DND-41 (cell line): ENCODE data around the gene SCAF1.

Experiments used
- ATAC-seq: fragments of 200-7000 bp; cut with Tn5 transposase; 3 replicates; pipeline ENCODE4 v1.9.1; 2021; ENCODE audit warnings: low read depth; ENCODE audit not compliant: insufficient read depth
- DNase-seq: peaks from one replicate; pipeline ENCODE4 v3.0.0-alpha.2; 2020
- H2AFZ ChIP-seq: 2 replicates; pipeline ENCODE4 v1.6.0; 2012; ENCODE audit warnings: low read depth, low read length
- H3K27ac ChIP-seq: 2 replicates; pipeline ENCODE4 v1.5.1; 2012; ENCODE audit warnings: low read length, inconsistent platforms
- H3K27me3 ChIP-seq: fragments of 200-600 bp; sonication (generic); 2 replicates; pipeline ENCODE4 v1.6.0; 2012; ENCODE audit warnings: low read length, mild to moderate bottlenecking, inconsistent platforms; ENCODE audit not compliant: insufficient read depth, poor library complexity
- H3K36me3 ChIP-seq: 2 replicates; pipeline ENCODE4 v1.5.1; 2012; ENCODE audit warnings: low read length, inconsistent platforms; ENCODE audit not compliant: insufficient read depth
- H3K4me1 ChIP-seq: 2 replicates; pipeline ENCODE4 v1.5.1; 2012; ENCODE audit warnings: mild to moderate bottlenecking, low read length; ENCODE audit not compliant: insufficient read depth
- H3K4me2 ChIP-seq: 2 replicates; pipeline ENCODE4 v1.6.0; 2012; ENCODE audit warnings: mild to moderate bottlenecking, moderate library complexity, low read length, inconsistent platforms; ENCODE audit not compliant: insufficient read depth
- H3K4me3 ChIP-seq, 2 experiments: fragments of 200-600 bp in 1 of 2; shearing (Covaris generic) in 1 of 2; 2 replicates each; pipeline ENCODE4 v1.5.1; 2012 to 2016; ENCODE audit warnings: inconsistent platforms in 2 of 2, low read length in 2 of 2, mild to moderate bottlenecking in 2 of 2, low read depth in 1 of 2, moderate library complexity in 1 of 2
- H3K79me2 ChIP-seq: 2 replicates; pipeline ENCODE4 v1.6.0; 2012; ENCODE audit warnings: low read length, inconsistent platforms; ENCODE audit not compliant: insufficient read depth
- H3K9ac ChIP-seq: 2 replicates; pipeline ENCODE4 v1.6.0; 2012; ENCODE audit warnings: low read depth, mild to moderate bottlenecking, inconsistent platforms, low read length, moderate library complexity
- H3K9me3 ChIP-seq: 2 replicates; pipeline ENCODE4 v1.5.1; 2012; ENCODE audit warnings: low read length, moderate library complexity, mild to moderate bottlenecking, inconsistent platforms; ENCODE audit not compliant: insufficient read depth, severe bottlenecking
- H4K20me1 ChIP-seq: 2 replicates; pipeline ENCODE4 v1.6.0; 2012; ENCODE audit warnings: low read length; ENCODE audit not compliant: insufficient read depth
- CTCF ChIP-seq: IDR thresholded peaks from 2 replicates; pipeline ENCODE4 v1.5.1; 2012; ENCODE audit warnings: borderline replicate concordance, low read length, moderate library complexity, mild to moderate bottlenecking; ENCODE audit not compliant: poor library complexity, severe bottlenecking; ENCODE audit errors: extremely low read depth
- EZH2 ChIP-seq: IDR thresholded peaks from 3 replicates; pipeline ENCODE4 v1.6.1; 2012; ENCODE audit warnings: borderline replicate concordance, low read depth, mild to moderate bottlenecking, moderate library complexity, low read length, inconsistent platforms; ENCODE audit not compliant: severe bottlenecking

The SCAF1 gene

DNA sequence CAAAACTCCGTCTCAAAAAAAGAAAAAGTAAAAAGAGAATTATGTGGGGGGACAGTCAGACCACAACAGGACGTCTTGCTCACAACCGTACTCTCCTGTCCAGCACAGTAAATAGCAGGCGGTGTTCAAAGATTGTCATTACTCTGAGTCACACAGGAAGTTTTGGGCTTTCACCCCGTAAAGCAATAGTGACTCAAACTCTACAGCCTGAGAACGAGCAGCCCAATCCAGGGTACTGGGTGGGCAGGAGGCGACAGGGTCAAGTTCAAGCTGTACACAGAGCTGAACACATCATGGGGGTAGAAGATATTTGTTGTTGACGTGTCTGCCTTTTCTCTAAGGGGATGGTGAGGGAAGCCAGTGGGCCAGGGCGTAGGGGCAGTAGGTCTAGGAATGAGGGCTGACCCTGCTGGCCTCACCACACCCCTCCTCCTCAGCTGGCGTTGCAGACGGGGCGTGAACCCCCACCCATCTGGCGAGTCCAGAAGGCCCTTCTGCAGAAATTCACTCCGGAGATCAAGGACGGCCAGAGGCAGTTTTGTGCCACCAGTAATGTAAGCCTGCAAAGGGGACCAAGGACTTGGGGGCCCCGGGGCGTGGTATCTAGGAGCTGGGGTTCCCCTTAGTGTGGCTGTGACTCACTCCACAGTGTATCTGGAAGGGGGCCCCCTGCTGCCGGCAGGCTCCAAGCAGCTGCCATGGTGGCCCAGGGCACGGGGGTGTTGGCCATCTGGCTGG lies 27.7 kb upstream of the SCAF1 start:
- H4K20me1 ChIP-seq: peaks cover 49% of the 10 kb centered on the region
- H3K36me3 ChIP-seq: peaks cover 84% of the 10 kb centered on the region
- no peak overlapping the region for H3K9ac ChIP-seq
- no peak for ATAC-seq
- no peaks in the 10 kb centered on the region for H3K9me3 ChIP-seq
- no peak overlapping the region for H3K27ac ChIP-seq
- no peak overlapping the region for H2AFZ ChIP-seq
- no peaks in the 10 kb centered on the region for H3K27me3 ChIP-seq
- DNase-seq: no peak
- no peaks in the 10 kb centered on the region for H3K4me1 ChIP-seq
- H3K4me3 ChIP-seq: no peak overlapping the region
- no peak overlapping the region for H3K4me2 ChIP-seq
- TF ChIP-seq EZH2 (no peak), CTCF (no peak)
- peaks cover 39% of the 10 kb centered on the region for H3K79me2 ChIP-seq

DNA sequence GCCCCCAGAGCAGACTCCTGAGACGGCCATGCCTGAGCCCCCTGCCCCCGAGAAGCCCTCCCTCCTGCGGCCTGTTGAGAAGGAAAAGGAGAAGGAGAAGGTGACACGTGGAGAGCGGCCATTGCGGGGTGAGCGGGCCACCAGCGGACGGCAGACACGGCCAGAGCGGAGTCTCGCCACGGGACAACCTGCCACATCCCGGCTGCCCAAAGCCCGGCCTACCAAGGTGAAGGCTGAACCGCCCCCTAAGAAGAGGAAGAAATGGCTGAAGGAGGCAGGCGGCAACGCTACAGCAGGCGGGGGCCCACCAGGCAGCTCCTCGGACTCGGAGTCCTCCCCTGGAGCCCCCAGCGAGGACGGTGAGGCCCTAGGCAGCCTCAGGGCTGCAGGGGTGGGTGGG lies 26.1 kb upstream of the SCAF1 start:
- Histone ChIP-seq H3K9me3 (no peaks in the 10 kb centered on the region), H3K4me1 (no peaks in the 10 kb centered on the region), H3K9ac (no peak overlapping the region), H3K27ac (no peak overlapping the region), H2AFZ (no peak overlapping the region), H3K36me3 (peaks cover 82% of the 10 kb centered on the region), H4K20me1 (peaks cover 45% of the 10 kb centered on the region), H3K4me2 (no peak overlapping the region), H3K79me2 (peaks cover 30% of the 10 kb centered on the region), H3K4me3 (no peak overlapping the region), H3K27me3 (no peaks in the 10 kb centered on the region)
- no peak for ATAC-seq
- DNase-seq: no peak
- TF ChIP-seq CTCF (no peak), EZH2 (no peak)

DNA sequence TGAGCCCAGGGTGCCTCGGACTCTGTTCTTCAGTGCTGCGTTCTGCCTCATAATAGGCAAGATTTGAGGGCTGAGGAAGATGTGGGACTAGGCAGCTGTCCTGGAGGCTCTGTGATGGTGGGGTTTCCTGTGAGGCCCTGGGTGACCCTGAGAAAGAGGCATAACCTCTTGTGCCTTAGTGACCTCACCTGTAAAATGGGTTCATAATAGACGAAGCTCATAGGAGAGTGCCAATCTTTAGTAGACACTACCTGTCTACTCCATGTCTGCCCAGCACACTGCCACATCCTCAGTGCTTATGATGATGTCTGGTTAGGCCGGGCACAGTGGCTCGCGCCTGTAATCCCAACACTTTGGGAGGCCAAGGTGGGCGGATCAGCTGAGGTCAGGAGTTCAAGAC lies 25.5 kb upstream of the SCAF1 start:
- Histone ChIP-seq H2AFZ (no peak overlapping the region), H3K4me3 (no peak overlapping the region), H3K9me3 (no peaks in the 10 kb centered on the region), H3K79me2 (peaks cover 24% of the 10 kb centered on the region), H3K9ac (no peak overlapping the region), H3K4me2 (no peak overlapping the region), H3K4me1 (no peaks in the 10 kb centered on the region), H3K36me3 (peaks cover 81% of the 10 kb centered on the region), H4K20me1 (peaks cover 45% of the 10 kb centered on the region), H3K27me3 (no peaks in the 10 kb centered on the region), H3K27ac (no peak overlapping the region)
- DNase-seq: no peak
- ATAC-seq: no peak
- TF ChIP-seq CTCF (no peak), EZH2 (no peak)
